Stomach (tissue), 4 donors: ENCODE results near the gene UBR2.

ENCODE experiments used
- EP300 ChIP-seq: sonication (generic); formaldehyde crosslinking; IDR thresholded peaks from one replicate; pipeline ENCODE4 v1.6.1; 2017; ENCODE audit warnings: antibody characterized with exemption
- POLR2A ChIP-seq, 4 donors: fragments of 450-650 bp; IDR thresholded peaks; one replicate each; pipeline ENCODE4 v1.6.1; 2016; ENCODE audit warnings: antibody characterized with exemption in 4 of 4, control low read depth in 2 of 4, mild to moderate bottlenecking in 1 of 4, moderate library complexity in 1 of 4
- POLR2AphosphoS5 ChIP-seq, 3 donors: sonication (generic); formaldehyde crosslinking; IDR thresholded peaks; one replicate each; pipeline ENCODE4 v1.6.1; 2016; ENCODE audit warnings: antibody characterized with exemption in 3 of 3
- TF ChIP-seq, protein P1 (sequence below), 7 experiments: fragments of 450-650 bp in 4 of 7; fragments of 200-600 bp in 3 of 7; sonication (generic) in 3 of 7; IDR thresholded peaks; one replicate each; pipeline ENCODE4 v1.5.1; 2016 to 2019; ENCODE audit warnings: antibody characterized with exemption in 7 of 7, control low read depth in 2 of 7, mild to moderate bottlenecking in 1 of 7

DNA sequence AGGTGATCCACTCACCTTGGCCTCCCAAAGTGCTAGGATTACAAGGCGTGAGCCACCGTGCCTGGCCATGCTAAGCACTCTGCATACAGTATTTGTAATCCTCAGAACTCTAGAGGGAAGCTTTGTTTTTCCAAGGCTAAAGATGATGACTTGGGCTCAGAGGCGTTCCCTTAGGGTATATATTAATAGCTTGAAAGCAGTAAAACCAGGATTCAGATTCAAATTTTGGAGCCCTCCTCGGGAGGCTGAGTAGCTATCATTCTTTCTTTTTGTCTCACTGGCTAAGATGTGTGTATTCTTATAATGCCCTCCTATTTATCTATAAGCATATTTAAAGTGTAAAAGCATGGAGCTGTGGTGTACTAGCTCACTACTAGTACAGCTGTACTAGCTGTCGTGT lies 90.0 kb downstream of the UBR2 start:
- TF ChIP-seq, protein P1, sequence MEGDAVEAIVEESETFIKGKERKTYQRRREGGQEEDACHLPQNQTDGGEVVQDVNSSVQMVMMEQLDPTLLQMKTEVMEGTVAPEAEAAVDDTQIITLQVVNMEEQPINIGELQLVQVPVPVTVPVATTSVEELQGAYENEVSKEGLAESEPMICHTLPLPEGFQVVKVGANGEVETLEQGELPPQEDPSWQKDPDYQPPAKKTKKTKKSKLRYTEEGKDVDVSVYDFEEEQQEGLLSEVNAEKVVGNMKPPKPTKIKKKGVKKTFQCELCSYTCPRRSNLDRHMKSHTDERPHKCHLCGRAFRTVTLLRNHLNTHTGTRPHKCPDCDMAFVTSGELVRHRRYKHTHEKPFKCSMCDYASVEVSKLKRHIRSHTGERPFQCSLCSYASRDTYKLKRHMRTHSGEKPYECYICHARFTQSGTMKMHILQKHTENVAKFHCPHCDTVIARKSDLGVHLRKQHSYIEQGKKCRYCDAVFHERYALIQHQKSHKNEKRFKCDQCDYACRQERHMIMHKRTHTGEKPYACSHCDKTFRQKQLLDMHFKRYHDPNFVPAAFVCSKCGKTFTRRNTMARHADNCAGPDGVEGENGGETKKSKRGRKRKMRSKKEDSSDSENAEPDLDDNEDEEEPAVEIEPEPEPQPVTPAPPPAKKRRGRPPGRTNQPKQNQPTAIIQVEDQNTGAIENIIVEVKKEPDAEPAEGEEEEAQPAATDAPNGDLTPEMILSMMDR (IDR thresholded peaks at IDR 0.05) = no peak
- TF ChIP-seq POLR2A (IDR thresholded peaks at IDR 0.05) (no peak), EP300 (no peak), POLR2AphosphoS5 (IDR thresholded peaks at IDR 0.05) (no peak)
